Hematopoietic multipotent progenitor cell treated with erythropoietin and hydrocortisone succinate and interleukin-3 and kit ligand, for 17 days (in vitro differentiated cells): ENCODE results near the gene TNF.
A peak's percentile ranks its signal among the peaks of the same experiment; 100 is the strongest.

Experiments used
- DNase-seq: peaks from one replicate; pipeline ENCODE4 v3.0.0-alpha.2; 2015; ENCODE audit warnings: low spot score

Gene TNF

DNA sequence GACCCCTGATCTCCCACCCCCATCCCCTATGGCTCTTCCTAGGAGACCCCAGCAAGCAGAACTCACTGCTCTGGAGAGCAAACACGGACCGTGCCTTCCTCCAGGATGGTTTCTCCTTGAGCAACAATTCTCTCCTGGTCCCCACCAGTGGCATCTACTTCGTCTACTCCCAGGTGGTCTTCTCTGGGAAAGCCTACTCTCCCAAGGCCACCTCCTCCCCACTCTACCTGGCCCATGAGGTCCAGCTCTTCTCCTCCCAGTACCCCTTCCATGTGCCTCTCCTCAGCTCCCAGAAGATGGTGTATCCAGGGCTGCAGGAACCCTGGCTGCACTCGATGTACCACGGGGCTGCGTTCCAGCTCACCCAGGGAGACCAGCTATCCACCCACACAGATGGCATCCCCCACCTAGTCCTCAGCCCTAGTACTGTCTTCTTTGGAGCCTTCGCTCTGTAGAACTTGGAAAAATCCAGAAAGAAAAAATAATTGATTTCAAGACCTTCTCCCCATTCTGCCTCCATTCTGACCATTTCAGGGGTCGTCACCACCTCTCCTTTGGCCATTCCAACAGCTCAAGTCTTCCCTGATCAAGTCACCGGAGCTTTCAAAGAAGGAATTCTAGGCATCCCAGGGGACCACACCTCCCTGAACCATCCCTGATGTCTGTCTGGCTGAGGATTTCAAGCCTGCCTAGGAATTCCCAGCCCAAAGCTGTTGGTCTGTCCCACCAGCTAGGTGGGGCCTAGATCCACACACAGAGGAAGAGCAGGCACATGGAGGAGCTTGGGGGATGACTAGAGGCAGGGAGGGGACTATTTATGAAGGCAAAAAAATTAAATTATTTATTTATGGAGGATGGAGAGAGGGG is 1.9 kb upstream of the TNF start:
- DNase-seq = no peak

DNA sequence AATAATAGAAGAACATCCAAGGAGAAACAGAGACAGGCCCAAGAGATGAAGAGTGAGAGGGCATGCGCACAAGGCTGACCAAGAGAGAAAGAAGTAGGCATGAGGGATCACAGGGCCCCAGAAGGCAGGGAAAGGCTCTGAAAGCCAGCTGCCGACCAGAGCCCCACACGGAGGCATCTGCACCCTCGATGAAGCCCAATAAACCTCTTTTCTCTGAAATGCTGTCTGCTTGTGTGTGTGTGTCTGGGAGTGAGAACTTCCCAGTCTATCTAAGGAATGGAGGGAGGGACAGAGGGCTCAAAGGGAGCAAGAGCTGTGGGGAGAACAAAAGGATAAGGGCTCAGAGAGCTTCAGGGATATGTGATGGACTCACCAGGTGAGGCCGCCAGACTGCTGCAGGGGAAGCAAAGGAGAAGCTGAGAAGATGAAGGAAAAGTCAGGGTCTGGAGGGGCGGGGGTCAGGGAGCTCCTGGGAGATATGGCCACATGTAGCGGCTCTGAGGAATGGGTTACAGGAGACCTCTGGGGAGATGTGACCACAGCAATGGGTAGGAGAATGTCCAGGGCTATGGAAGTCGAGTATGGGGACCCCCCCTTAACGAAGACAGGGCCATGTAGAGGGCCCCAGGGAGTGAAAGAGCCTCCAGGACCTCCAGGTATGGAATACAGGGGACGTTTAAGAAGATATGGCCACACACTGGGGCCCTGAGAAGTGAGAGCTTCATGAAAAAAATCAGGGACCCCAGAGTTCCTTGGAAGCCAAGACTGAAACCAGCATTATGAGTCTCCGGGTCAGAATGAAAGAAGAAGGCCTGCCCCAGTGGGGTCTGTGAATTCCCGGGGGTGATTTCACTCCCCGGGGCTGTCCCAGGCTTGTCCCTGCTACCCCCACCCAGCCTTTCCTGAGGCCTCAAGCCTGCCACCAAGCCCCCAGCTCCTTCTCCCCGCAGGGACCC is 981 bp upstream of the TNF start:
- DNase-seq = no peak

DNA sequence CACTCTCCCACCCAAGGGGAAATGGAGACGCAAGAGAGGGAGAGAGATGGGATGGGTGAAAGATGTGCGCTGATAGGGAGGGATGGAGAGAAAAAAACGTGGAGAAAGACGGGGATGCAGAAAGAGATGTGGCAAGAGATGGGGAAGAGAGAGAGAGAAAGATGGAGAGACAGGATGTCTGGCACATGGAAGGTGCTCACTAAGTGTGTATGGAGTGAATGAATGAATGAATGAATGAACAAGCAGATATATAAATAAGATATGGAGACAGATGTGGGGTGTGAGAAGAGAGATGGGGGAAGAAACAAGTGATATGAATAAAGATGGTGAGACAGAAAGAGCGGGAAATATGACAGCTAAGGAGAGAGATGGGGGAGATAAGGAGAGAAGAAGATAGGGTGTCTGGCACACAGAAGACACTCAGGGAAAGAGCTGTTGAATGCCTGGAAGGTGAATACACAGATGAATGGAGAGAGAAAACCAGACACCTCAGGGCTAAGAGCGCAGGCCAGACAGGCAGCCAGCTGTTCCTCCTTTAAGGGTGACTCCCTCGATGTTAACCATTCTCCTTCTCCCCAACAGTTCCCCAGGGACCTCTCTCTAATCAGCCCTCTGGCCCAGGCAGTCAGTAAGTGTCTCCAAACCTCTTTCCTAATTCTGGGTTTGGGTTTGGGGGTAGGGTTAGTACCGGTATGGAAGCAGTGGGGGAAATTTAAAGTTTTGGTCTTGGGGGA is 754 bp downstream of the TNF start:
- DNase-seq = no peak

DNA sequence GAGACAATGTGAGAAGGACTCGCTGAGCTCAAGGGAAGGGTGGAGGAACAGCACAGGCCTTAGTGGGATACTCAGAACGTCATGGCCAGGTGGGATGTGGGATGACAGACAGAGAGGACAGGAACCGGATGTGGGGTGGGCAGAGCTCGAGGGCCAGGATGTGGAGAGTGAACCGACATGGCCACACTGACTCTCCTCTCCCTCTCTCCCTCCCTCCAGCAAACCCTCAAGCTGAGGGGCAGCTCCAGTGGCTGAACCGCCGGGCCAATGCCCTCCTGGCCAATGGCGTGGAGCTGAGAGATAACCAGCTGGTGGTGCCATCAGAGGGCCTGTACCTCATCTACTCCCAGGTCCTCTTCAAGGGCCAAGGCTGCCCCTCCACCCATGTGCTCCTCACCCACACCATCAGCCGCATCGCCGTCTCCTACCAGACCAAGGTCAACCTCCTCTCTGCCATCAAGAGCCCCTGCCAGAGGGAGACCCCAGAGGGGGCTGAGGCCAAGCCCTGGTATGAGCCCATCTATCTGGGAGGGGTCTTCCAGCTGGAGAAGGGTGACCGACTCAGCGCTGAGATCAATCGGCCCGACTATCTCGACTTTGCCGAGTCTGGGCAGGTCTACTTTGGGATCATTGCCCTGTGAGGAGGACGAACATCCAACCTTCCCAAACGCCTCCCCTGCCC is 1.7 kb downstream of the TNF start:
- no peak for DNase-seq

- no peak for DNase-seq
These were observed 2.2 kb downstream of the TNF start for GRCh38 chr6:31577579-31577966.

- no peak for DNase-seq
These were observed 3.1 kb downstream of the TNF start for GRCh38 chr6:31578184-31579118.

GRCh38 chr6:31579119-31579505 is 3.7 kb downstream of the TNF start:
- DNase-seq = no peak

GRCh38 chr6:31579546-31580437 is 4.4 kb downstream of the TNF start:
- DNase-seq = no peak

DNA sequence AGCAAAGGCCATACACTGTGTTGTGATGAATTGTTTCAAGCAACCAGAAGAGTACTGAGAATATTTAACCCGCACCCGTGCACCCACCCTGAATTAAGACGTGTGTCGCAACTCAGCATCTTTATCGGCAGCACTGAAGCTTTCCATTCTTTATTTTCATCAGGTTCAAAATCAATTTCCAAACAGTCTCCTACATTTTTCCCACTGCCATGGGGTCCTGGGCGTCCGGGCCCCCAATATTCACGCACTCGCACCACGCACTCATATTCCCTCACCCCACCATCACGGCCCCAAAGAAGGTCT is 5.0 kb downstream of the TNF start:
- DNase-seq = no peak

GRCh38 chr6:31580807-31581433 is 5.6 kb downstream of the TNF start:
- peak; percentile 77 for DNase-seq

- no peak for DNase-seq
These were observed 6.3 kb downstream of the TNF start for GRCh38 chr6:31581434-31582229.

DNA sequence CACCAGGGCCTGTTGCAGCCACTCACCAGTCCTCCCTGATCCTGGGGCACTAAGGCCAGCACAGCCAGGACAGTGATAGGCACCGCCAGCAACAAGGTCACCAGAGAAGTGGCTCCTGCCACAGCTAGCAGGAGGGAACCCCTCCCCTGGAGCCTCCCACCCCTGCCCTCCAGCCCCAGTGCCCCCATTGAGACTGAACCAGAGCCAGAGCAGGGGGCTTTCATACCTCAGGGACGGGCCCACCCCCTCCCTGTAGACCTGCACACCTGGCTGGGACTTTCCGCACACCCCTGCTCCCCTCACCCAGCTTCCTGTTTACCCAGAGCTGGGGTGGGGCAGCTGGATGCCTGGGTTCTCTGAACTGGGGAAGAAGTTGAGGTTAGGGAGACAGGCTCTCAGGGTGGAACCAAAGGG is 6.9 kb downstream of the TNF start, which contains the start of gene LTB:
TSS of gene LTB (minus strand) at position 195 of the 414 bp plus-strand sequence. CDS start at position 188, 7 bp downstream.
- DNase-seq = no peak

DNA sequence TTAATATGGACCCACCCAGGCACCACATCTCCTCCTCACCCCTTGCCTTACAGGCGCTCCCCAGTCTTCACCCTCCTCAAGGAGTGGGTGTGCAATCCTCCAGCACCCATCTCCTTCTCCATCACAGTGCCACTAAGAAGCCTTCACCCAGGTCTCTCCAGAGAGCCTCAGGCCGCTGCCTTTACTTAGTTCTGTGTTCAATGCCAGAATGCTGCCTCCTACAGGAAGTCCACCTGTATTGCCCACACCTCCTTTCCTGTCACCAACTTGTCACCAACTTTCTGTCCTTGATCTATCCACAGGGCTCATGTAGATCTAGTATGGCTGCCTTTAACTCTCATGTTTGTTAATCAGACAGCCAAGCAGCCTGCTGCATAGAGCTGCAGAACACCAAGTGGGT is 10.1 kb downstream of the TNF start:
- DNase-seq = peak; percentile 19

GRCh38 chr6:31586008-31586407 is 10.6 kb downstream of the TNF start, which contains the start of gene LST1:
Gene LST1 (plus strand): TSS chr6:31586277. CDS start chr6:31587300, 1,023 bp downstream.
- no peak for DNase-seq

- DNase-seq = no peak
These were observed 11.4 kb downstream of the TNF start for GRCh38 chr6:31586599-31587281.

GRCh38 chr6:31587791-31588777 is 12.7 kb downstream of the TNF start:
- no peak for DNase-seq
